HTR-8/SVneo (cell line): Measurements from ENCODE around the gene PARG.
"Not testable (repeated sequence)": the region's sequence is repeated elsewhere in the genome, so short reads cannot be mapped to it uniquely, and the experiment has no call there.

Source experiments
- DNase-seq: peaks from one replicate; pipeline ENCODE4 v3.0.0; 2011; ENCODE audit warnings: low spot score, mixed read lengths; ENCODE audit not compliant: insufficient read length
- FAIRE-seq: peaks from 2 replicates; lab custom pipeline; 2011; peaks lifted over from hg19 to GRCh38; lab: Jason Lieb, UNC

The PARG gene

GRCh38 chr10:49908290-49909080 is 33.3 kb downstream of the PARG start:
- FAIRE-seq, DNase-seq: not testable (repeated sequence)

DNA sequence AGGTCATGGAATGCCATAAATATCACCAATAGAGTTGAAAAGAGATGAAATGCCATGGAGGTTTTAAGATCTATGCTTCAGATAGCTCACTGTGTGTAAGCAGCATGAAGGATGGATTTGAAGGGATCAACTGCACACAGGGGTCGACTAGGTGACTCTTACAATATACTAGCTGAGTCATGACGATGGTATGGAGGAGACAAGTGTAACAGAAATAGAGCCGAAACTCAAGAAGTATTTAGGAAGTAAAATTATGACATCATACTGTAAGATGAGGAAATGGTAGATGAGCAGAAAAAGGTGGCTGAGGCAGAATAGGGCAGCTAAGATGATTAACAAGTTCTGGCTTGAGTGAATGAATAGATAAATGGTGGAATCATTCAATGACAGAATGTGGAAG is 38.0 kb downstream of the PARG start:
- not testable (repeated sequence) for FAIRE-seq

DNA sequence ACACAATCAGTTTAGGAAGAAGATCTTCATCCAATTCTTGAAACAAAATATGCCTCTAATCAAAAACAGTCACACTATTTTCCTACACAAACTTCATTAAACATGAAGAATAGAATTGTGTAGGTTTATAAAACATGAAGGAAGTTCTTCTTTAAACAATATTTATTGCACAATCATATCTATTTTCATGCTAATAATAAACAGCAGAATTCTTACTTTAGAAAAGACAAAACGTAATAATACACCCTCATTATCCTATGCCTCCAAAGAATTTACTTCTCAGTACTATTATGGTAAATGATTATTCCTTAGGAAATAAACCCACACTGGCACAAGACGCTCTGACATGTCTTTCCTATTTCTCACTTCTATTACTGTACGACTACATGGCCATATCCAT is 41.4 kb downstream of the PARG start:
- not testable (repeated sequence) for FAIRE-seq, DNase-seq

More for the DNA sequence above, 38.0 kb downstream of the PARG start:
- not testable (repeated sequence) for DNase-seq

DNA sequence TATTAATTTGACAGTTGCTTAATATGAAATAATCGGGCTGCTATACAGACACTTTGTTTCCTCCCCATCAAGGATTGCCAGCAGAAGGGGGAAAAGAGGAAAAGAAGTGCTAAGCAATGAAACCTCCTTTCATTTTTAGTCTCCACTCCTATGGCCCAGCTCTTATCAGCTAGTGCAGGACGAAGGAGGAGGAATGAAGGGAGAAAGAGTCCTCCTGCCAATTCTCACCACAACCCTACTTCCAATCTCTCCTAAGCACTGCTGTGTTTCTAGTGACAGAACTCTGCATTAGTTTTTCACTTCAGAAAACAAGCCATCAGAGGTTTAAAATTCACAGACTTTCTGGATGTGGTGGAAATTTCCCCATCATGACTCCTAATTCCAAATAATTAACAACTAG is 41.8 kb downstream of the PARG start:
- not testable (repeated sequence) for DNase-seq, FAIRE-seq

DNA sequence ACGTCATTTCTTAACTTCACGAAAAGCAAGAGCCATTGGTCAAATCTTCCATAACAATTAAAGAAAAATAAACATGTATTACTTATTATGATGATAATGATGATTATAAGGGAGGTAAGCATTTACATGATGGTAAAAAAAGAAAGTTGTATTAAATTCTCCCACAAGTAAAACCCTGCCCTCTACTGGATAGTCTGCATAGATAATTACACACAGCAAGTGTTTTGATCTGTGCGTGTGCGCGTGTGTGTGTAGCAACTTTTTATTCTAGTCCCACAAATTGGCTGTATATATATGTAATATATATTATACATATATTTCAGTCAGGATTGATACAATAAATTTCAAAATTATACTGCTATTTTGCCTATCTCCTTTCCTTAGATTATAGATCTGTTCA is 51.8 kb downstream of the PARG start:
- not testable (repeated sequence) for FAIRE-seq

GRCh38 chr10:49884739-49885331 is 57.0 kb downstream of the PARG start:
- DNase-seq, FAIRE-seq: not testable (repeated sequence)

More for the DNA sequence above, 51.8 kb downstream of the PARG start:
- DNase-seq: not testable (repeated sequence)

- FAIRE-seq, DNase-seq: not testable (repeated sequence)
These were observed 58.0 kb downstream of the PARG start for GRCh38 chr10:49883852-49884251.

GRCh38 chr10:49882327-49882726 is 59.5 kb downstream of the PARG start:
- not testable (repeated sequence) for DNase-seq, FAIRE-seq

GRCh38 chr10:49872740-49873139 is 69.1 kb downstream of the PARG start:
- not testable (repeated sequence) for FAIRE-seq, DNase-seq

GRCh38 chr10:49871462-49871861 is 70.4 kb downstream of the PARG start:
- DNase-seq, FAIRE-seq: not testable (repeated sequence)

DNA sequence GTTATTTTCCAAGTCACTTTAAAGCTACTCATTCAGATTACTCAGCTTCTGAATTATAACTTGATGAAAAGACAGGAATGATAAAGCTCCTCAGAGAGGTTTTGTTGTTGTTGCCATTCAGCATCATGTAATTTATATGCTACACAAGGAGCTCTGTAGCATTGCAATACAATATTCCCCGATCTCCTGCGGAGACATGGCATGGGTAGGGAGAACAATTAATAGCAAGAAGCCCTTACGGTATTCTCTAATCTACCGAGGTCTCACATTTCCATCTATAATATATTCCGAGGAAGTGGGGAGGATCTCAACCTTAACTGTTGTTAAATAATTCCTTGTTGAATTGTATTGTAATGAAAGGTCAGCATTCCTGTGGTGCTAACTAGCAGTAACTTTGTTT is 81.9 kb downstream of the PARG start:
- FAIRE-seq, DNase-seq: not testable (repeated sequence)

DNA sequence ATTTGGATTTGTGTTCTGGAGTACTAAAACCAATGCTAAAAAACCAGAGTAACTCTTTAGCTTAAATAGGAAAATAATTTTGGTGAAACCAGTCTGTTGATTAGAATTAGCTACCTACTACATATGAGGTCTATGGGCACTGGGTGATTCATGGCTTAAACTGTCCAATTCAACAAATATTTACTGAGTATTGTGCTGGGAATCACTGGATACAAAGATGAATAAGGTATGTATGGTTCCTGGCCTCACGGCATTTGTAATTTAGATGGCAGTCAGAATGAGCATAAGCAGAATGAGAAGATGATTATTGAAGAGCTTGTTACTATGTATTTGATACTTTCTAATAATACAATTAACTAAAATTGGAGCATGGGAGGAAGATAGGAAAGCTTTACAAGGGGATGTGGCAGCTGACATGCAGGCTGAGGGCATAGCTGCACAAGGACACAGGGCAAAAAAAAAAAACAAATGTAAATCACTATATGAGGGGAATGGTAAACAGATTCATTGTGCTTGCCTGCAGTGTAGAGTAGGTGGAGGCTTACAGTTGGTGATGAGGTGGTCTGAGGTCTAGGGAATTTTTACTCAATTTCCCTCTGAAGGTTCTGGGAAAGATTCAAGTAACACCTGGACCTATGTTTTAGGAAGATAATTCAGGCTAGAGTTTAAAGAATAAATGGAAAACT is 83.0 kb downstream of the PARG start:
- FAIRE-seq, DNase-seq: not testable (repeated sequence)

- not testable (repeated sequence) for DNase-seq, FAIRE-seq
These were observed 92.3 kb downstream of the PARG start for GRCh38 chr10:49849520-49849919.

GRCh38 chr10:49844775-49845595 is 96.8 kb downstream of the PARG start:
- DNase-seq: peak; percentile 18
- no peak for FAIRE-seq

GRCh38 chr10:49842333-49842628 is 99.5 kb downstream of the PARG start:
- DNase-seq, FAIRE-seq: not testable (repeated sequence)

DNA sequence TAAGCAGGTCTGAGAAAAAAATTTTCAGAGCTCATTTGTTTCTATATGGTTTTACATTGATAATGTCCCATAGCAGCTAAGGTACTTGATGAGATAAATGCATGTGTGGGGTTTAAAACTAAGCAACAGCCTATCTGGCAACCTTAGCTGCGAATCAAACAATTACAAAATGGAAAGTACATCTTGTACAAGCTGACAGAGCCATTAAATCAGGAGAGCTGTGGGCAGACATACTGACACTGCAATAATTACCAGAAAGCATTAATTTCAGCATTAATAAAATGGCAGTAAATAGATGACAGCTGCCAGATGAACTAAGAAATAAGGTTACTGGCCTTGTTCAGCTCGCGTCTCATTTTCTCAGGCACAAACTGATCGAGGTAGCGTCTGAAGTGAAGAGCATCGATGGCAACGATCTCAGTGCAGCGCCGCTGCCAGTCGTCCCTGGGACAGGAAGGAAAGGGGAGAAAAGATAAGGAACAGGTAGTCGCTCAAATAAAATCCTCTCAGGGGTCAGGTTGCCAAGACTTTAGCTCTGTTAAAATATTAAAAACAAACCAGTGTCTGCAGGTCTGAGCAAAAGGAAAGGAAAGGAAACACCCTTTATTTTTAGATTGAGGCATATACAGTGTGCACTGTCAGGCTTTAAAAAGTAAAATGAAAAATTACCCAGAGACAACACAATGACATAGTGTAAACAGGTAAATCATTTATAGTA is 100.1 kb downstream of the PARG start:
- FAIRE-seq (no peak), DNase-seq (no peak)

DNA sequence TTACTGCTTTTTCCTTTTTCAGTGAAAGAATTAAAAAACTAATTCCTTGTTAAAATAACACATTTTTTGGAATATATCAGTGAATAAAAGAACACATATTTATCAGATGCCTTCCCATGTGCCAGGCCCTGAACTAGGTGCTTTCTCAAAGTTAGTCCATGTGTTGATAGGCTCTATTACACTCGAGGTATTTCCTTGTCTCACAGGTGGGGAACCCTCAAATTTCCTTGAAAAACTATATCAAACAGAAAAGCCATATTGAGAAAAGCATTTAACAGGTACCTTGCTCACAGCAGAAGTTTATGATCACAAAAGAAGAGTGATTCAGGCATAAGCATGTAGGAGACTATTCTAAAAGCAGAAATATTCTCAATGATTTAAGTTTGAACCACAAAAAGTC is 104.1 kb downstream of the PARG start:
- DNase-seq: no peak
- no peak for FAIRE-seq

DNA sequence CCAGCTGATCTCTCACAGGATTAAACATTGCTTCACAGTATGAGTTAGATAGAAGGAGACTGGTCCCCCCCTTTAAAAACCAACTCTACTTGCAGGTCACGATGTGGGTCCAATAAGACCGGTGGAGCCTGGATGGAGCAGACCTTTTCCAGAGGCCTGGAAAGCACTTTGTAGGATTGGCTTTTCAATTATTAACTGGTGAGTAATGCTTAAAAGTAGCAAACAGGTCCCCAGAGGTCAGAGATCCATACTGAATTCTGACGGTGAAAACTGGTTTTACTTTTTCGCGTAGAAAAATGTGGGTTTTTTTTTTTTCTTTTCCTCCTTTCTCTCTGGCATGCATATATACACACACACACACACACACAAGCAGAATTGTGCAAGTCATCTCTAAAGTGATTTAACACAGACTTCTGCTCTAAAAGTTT is 104.8 kb downstream of the PARG start:
- DNase-seq (no peak), FAIRE-seq (no peak)

DNA sequence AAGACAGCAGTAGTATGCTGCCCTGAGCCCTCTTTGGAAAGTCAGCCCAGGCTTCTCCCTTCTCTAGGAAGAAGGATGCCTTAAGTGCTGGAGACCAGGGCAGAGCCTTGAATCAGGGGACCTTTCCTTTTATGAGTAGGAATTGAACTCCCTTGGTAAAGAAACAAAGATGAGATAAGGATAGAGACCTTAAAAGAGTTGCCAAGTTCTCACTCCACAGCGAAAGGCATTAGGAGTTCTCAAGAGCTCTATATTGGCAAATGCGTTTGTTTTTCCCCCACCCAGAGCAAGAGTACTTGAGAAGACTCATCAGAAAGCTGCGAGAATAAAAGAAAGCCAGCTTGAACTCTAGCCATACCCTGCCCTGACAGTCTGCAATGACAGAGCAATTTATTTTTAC is 106.9 kb downstream of the PARG start:
- no peak for DNase-seq
- FAIRE-seq: no peak
